8988T (cell line): ENCODE measurements around the gene CD96.
"Not testable (repeated sequence)": the region's sequence is repeated elsewhere in the genome, so short reads cannot be mapped to it uniquely, and the experiment has no call there.

Source experiments
- DNase-seq: peaks from one replicate; pipeline ENCODE4 v3.0.0; 2011

Gene CD96

GRCh38 chr3:111629018-111629417, 87.0 kb downstream of the CD96 start:
- DNase-seq, result not testable (repeated sequence)

DNA sequence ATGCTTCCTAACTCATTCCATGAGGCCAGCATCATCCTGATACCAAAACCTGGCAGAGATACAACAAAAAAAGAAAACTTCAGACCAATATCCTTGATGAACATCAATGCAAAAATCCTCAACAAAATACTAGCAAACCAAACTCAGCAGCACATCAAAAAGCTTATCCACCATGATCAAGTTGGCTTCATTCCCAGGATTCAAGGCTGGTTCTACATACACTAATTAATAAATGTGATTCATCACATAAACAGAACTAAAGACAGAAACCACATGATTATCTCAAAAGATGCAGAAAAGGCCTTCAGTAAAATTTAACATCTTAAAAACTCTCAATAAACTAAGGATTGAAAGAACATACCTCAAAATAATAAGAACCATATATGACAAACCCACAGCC, 88.6 kb downstream of the CD96 start:
- not testable (repeated sequence) for DNase-seq

- no peak for DNase-seq
These were observed 93.4 kb downstream of the CD96 start for GRCh38 chr3:111635403-111635802.

DNA sequence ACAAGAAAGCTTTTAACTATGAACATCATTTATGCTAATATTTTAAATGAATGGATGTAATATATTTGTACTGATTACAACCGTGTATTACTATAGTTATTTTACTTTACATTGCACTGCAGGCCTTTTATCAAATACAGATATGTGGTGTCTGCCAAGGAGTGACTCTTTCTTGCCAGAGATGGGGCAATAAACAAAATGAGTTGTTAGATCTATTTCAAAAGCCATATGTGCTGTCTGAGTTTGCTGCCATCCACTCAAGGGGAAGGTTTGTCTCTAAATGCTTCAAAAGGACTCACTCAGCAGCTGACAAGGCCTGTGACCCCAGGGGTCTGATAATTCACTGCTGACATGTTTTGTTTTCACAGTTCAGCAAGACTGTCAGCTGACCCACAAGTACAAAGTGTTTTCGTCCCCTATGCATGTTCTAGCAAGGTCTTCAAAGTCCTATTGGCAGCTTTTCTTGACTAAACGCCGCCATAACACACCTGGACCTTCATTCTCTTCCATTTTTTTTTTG, 94.4 kb downstream of the CD96 start:
- DNase-seq, result no peak

- no peak for DNase-seq
These were observed 97.3 kb downstream of the CD96 start for GRCh38 chr3:111639316-111639715.

DNA sequence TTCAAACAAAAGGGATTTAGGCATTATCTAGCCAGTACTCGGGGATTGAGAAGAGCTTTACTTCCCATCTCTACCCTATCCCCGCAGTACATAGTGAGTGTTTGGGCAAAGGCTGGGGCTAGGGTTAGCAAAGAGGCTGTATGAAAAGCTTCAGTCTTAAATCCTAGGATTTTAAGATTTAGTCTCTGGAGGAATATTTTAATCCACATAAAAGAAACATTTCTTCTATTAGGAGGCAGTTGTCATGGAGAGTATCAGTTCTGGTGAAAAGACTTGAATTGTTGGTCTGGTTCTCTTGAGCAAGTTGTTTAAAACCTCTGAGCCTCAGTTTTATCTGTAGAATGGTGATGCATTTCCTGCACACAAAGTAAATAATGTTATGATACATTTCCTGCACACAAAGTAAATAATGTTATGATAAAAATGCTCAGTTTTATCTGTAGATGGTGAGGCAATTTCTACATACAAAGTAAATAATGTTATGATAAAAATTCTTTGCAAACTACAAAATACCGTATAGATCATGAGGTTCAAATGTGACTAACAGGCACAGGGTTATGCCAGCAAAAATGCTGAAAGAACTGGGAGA, 107.1 kb downstream of the CD96 start:
- no peak for DNase-seq

GRCh38 chr3:111650378-111651275, 108.6 kb downstream of the CD96 start:
- DNase-seq, result no peak

GRCh38 chr3:111652492-111653180, 110.6 kb downstream of the CD96 start:
- DNase-seq, result no peak

GRCh38 chr3:111653766-111654165, 111.8 kb downstream of the CD96 start:
- DNase-seq, result no peak

DNA sequence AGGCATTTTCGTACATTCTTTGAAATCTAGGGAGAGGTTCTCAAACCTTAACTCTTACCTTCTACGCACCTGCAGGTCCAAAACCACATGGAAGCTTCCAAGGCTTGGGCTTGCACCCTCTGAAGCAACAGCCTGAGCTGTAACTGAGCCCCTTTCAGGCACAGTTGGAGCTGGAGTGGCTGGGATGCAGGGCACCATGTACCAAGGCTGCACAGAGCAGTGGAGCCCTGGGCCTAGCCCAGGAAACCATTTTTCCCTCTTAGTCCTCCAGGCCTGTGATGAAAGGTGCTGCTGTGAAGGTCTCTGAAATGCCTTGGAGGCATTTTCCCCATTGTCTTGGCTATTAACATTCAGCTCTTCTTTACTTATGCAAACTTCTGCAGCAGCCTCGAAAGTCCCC, 120.0 kb downstream of the CD96 start:
- DNase-seq, result no peak

GRCh38 chr3:111662907-111663306, 120.9 kb downstream of the CD96 start:
- DNase-seq, result no peak

- DNase-seq, result no peak
These were observed 124.2 kb downstream of the CD96 start for GRCh38 chr3:111666041-111666735.

DNA sequence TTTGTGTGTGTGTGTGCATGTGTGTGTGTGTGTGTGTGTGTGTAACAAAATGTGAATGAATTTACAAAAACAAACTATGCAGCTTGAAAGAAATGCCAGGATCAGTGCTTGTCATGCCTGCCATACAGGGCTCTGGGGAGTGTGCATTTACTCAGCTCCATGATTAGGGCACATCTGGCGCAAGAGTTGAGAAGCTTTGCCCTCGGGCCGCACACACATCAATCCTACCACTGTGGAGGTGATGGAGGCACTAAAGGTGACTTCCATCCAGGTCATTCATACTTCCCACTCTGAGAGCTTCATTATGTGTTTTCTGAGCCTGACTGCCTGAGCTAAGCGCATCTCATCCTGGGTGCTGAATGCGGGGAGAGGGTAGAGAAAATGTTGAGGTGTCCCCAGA, 125.2 kb downstream of the CD96 start:
- DNase-seq, result no peak

DNA sequence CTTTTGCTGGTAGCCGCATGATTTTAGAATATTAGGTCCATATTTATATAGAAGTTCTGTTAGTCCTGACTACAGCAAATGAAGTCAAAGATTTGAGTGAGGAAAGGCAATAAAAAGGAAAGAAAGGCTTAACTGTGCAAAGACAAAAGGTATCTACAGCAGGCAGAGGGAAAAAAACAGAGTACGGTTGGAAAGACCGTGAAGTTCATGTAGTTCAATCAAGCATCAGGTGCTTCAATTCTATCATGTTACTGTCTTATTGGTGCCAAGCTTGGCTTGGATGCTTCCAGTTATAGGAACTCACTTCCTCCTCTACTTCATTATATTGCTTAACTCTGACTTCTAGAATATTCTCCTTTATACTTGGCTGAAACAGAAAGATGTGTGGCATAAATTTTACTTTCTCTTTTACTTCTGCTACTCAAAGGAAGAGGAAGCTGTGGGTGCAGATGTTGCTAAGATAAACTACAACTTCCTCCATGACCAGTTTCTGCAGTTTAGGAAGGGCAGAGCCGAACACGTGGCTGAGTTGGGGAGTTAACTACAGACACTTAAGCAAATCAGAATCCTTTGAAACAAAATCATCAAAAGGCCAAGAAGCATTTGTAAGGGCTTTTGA, 125.7 kb downstream of the CD96 start:
- DNase-seq, result no peak

DNA sequence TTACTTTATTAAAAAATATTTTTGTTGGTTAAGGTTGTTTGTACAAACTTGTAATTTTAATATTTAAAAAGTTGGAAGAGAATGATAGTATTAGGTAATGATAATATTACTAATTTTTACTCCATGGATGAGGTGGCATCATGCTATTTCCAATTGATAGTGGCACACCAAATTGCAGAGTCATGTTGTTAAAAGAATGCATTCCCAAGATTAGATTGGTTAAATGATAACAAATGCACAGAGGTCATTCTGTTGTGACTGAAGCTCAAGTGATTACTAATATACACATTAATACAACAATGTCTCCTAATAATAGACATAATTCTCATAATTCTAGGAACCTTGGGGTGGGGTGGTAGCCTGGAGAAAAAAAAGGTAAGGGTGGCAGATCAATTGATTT, 126.3 kb downstream of the CD96 start:
- DNase-seq, result no peak

DNA sequence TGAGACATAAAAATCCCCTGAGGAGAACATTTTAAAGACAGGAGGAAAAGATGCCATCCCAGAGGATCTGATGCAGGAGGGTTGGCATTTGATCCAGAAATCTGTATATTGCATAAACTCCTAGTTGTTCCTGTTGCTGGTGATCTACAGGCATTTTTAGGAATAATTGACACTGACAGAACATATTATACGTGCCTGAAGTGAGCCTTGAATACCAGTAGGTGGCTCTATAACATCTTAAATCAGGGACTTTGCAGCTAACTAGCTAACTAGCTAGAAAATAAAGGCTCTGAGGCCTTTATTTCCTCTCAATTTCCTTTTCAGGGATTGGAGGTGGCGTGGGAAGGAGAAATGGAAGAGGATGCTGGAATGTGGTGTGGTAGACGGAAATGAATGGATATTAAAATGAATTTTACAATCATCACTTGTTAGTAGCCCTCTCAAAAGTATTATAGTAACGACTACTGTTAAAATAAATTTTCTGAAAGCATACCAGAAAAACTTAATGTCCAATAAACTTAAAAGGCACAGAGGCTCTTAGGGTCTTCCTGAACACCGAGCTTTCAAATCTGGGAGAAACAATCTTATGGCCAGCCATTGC, 127.0 kb downstream of the CD96 start:
- DNase-seq, result no peak

- no peak for DNase-seq
These were observed 128.1 kb downstream of the CD96 start for GRCh38 chr3:111669926-111670630.

DNA sequence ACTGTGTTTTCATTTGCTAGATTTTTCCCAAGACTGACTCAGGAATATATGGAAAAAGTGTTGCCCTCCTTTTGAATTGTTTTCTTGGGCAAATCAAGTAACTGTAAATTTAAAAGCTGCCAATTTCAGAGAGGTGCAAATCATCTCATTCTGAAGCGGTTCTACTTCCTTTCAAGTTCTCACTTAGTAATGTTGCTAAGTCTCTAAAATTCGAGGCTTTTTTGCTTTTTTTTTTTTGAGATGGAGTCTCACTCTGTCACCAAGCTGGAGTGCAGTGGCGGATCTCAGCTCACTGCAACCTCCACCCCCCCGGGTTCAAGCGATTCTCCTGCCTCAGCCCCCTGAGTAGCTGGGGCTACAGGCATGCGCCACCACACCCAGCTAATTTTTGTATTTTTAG, 130.5 kb downstream of the CD96 start:
- not testable (repeated sequence) for DNase-seq

GRCh38 chr3:111675846-111676210, 133.8 kb downstream of the CD96 start:
- DNase-seq, result no peak

- DNase-seq, result no peak
These were observed 134.4 kb downstream of the CD96 start for GRCh38 chr3:111676211-111677006.

- DNase-seq, result no peak
These were observed 135.0 kb downstream of the CD96 start for GRCh38 chr3:111677007-111677392.
